Astrocyte of the hippocampus (primary cell): ENCODE results near the gene TMEM259.

Source experiments
- DNase-seq: peaks from one replicate; pipeline ENCODE4 v3.0.0; 2011; ENCODE audit warnings: low read depth, low spot score

The TMEM259 gene

DNA sequence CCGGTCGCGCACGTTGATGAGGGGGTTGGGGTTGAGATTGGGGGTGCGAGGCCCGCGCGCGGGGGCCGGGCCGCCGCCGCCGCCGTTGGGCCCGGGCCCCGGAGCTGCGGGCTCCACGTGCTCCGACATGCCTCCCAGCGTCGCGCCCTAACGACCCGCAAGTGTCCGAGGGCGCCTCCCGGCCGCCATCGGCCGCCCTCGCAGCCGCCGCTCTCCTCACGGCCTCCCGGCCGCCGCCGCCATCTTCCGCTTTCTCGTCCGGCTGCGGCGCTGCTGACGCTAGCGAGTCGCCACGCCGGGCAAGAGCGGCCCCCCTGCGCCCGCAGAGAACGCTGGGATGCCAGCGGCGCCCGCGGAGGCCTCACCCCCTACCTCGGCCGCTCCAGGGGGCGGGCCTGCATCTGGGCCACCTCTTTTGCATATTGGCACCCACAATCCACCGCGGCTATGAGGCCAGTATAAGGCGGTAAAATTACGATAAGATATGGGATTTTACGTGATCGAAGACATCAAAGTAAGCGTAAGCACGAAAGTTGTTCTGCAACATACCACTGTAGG, at the start of gene TMEM259:
Gene TMEM259 (minus strand): TSS at position 256 of the 558 bp plus-strand sequence. CDS start 127 bp downstream, at position 129.
- DNase-seq, result peak; percentile 99

DNA sequence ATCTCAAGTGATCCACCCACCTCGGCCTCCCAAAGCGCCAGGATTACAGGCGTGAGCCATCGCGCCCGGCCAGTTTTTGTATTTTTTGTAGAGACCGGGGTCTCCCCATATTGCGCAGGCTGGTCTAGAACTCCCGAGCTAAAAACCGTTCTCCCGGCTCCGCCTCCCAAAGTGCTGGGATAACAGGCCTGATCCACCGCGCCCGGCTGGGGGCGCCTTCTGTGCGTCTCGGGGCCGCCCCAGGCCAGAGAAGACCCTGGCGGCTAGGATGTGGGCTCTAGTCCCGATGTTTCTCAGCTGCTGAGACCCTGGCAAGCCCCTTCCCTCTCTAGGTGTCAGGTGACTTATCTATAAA, 49.6 kb upstream of the TMEM259 start:
- no peak for DNase-seq

- DNase-seq, result no peak
Observed at GRCh38 chr19:1069009-1069779, 48.3 kb upstream of the TMEM259 start.

DNA sequence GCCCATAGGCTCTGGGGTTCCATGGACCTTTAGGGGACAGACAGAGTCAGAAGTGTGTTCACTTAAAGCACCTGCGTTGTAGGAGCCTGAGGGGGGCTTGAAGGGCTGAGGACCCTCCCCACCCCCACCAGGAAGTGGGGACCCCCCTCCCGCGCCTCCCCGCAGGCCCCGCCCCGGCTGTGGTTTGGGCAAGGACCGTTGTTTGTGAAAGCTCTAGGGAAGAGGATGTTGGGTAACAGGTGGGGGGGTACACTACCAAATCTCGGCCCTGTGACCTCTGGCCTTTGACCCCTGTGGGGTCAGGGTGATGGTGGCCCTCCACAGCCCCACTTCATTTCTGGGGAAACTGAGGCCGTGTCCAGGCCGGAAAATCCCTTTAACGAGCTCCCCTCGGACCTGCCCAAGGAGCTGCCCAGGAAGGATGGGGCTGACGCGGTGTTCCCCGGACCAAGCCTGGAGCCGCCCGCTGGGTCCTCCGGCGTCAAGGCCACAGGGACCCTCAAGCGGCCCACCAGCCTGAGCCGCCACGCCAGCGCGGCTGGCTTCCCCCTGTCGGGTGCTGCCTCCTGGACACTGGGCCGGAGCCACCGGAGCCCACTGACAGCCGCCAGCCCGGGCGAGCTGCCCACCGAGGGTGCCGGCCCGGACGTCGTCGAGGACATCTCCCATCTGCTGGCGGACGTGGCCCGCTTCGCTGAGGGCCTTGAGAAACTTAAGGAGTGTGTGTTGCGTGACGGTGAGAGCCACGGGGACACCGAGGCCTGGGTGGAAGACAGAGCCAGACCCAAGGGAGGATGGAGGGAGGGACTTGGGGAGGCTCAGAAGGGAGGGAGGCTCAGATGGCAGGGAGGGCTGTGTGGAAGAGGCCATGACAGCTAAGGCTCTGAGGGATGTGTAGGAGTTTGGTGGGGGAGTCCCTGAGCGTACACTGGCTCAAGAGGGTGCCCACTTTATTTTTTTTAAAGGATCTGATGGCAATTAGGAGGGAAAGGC, 47.4 kb upstream of the TMEM259 start:
- DNase-seq, result no peak

GRCh38 chr19:1067341-1067957, 46.5 kb upstream of the TMEM259 start:
- no peak for DNase-seq

DNA sequence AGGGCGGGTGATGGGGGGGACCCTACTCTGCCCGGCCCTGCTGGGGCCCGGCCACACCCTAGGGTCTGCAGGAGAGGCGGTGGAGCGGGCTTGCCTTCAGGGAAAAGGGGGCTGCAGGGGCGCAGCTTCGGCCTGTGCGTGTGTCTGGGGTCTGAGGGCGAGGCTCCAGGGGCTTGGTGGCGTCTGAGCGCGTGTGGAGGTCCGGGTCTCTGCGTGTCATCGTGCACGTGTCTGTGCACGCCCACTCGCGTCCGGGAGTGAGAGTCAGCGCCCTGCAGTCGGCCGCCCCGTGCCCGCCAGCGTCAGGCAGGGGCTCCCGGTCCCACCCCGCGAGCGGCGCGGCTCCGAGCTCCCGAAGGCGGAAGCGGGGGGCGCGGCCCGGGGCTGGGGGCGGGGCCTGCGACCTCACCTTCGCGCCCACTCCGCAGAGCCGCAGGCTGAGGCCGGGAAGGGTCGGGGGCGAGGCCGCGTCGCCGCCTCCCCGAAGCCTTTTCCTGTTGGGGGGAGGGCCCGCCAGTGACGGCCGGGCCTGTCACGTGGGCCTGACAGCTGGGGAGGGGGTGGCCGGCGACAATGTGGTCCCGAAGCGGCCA, 45.9 kb upstream of the TMEM259 start, which contains the start of gene ARHGAP45:
Gene ARHGAP45 (plus strand): TSS at position 420 of the 593 bp plus-strand sequence. CDS start 239 bp downstream, outside the sequence.
- no peak for DNase-seq

- DNase-seq, result no peak
Observed at GRCh38 chr19:1066251-1066747, 45.4 kb upstream of the TMEM259 start.

GRCh38 chr19:1065606-1066109, 44.7 kb upstream of the TMEM259 start:
- no peak for DNase-seq

DNA sequence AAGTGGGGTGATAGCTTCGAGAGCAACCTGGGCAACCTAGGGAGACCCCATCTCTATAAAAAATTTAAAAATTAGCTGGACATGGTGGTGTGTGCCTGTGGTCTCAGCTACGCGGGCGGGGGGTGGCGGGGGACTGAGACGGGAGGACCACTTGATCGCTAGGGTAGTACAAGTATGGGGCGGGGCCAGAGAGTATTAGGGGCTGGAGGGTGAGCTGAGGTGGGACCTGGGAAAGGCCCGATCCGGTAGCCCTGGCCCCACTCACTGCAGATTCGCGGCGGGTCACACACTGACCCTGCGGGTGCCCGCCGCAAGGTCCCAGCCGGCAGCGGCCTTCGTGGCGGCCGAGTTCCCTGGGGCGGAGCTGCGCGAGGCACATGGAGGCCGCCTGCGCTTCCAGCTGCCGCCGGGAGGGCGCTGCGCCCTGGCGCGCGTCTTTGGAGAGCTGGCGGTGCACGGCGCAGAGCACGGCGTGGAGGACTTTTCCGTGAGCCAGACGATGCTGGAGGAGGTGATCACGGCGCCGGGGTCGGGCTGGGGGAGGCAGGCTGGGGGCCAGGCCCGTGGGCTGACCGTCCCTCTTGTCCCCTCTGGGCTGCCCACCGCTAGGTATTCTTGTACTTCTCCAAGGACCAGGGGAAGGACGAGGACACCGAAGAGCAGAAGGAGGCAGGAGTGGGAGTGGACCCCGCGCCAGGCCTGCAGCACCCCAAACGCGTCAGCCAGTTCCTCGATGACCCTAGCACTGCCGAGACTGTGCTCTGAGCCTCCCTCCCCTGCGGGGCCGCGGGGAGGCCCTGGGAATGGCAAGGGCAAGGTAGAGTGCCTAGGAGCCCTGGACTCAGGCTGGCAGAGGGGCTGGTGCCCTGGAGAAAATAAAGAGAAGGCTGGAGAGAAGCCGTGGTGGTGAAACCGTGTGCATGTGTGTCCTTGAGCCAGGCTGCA, 44.0 kb upstream of the TMEM259 start:
- peak; percentile 86 for DNase-seq

- no peak for DNase-seq
Observed at GRCh38 chr19:1063909-1064660, 43.2 kb upstream of the TMEM259 start.

DNA sequence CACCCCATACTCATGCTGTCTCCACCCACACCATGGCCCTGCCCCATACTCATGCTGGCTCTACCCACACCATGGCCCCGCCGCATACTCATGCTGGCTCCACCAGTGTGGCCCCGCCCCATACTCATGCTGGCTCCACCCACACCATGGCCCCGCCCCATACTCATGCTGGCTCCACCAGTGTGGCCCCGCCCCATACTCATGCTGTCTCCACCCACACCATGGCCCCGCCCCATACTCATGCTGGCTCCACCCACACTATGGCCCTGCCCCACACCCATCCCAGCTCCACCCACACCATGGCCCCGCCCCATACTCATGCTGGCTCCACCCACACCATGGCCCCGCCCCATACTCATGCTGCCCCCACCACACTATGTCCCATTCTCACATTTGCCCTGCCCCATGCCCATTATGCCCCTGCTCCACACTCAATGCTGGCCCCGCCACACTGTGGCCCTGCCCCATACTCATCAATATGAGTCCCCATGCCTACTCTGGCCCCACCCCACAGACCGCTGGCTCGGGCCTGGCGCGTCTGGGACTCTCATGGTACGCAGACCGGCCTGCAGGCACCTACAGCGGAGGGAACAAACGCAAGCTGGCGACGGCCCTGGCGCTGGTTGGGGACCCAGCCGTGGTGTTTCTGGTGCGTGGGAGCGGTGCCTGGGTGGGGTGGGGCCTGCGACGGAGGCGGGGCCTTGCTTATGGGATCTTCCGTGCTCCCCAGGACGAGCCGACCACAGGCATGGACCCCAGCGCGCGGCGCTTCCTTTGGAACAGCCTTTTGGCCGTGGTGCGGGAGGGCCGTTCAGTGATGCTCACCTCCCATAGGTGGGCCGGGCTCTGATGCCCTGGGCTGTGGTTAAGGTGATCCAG, 42.3 kb upstream of the TMEM259 start:
- DNase-seq, result no peak

- DNase-seq, result no peak
Observed at GRCh38 chr19:1062387-1063029, 41.6 kb upstream of the TMEM259 start.

DNA sequence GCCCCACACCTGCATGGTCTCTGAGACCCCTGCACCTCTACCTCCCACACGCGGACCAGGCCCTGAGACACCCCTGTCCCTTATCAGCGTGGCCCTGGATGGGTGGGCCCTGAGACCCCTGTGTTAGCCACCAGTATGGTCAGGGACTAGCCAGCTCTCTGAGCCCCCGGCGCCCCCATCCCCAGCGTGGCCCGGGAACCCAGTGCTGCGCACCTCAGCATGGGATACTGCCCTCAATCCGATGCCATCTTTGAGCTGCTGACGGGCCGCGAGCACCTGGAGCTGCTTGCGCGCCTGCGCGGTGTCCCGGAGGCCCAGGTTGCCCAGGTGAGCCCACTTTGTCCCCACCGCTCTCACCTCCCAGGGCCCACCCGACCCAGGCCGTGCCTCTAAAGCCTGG, 41.1 kb upstream of the TMEM259 start:
- no peak for DNase-seq

GRCh38 chr19:1060689-1061088, 39.8 kb upstream of the TMEM259 start:
- DNase-seq, result no peak

GRCh38 chr19:1058112-1058511, 37.2 kb upstream of the TMEM259 start:
- no peak for DNase-seq

GRCh38 chr19:1057176-1057855, 36.4 kb upstream of the TMEM259 start:
- DNase-seq, result peak; percentile 68
